GM19395 (cell line): ENCODE results near the gene ANO10.
"Not testable (repeated sequence)": the region's sequence is repeated elsewhere in the genome, so short reads cannot be mapped to it uniquely, and the experiment has no call there.

ENCODE experiments used
- ATAC-seq: cut with Tn5 transposase; IDR thresholded peaks from one replicate; pipeline ENCODE4 v1.9.1; 2021; ENCODE audit warnings: mild to moderate bottlenecking, moderate library complexity; ENCODE audit not compliant: unreplicated experiment

ANO10 gene

DNA sequence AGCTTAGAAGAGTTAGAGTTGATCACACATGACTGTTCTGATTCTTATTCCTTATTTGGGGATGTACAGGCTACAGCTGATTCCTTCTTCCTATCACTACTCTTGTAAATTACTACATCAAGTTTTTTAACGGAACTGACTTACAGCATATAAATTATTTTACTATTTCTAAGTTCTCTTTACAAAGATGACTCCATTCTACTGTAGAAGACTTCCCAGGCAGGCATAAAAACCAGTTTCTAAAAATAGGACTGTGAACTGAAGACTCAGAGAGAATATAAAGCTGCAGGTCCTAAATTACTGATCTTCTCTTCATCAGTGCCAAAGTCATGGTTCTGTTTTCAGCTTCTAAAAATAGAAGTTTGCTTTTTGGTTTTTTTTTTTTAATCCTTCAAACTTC is 38.9 kb downstream of the ANO10 start:
- ATAC-seq = no peak

GRCh38 chr3:43581343-43581742 is 40.5 kb downstream of the ANO10 start:
- ATAC-seq = no peak

- no peak for ATAC-seq
These were observed 41.6 kb downstream of the ANO10 start for GRCh38 chr3:43580181-43580580.

- ATAC-seq = no peak
These were observed 48.2 kb downstream of the ANO10 start for GRCh38 chr3:43573576-43573975.

GRCh38 chr3:43565661-43566341 is 56.0 kb downstream of the ANO10 start:
- ATAC-seq = not testable (repeated sequence)

GRCh38 chr3:43559961-43560360 is 61.9 kb downstream of the ANO10 start:
- no peak for ATAC-seq

DNA sequence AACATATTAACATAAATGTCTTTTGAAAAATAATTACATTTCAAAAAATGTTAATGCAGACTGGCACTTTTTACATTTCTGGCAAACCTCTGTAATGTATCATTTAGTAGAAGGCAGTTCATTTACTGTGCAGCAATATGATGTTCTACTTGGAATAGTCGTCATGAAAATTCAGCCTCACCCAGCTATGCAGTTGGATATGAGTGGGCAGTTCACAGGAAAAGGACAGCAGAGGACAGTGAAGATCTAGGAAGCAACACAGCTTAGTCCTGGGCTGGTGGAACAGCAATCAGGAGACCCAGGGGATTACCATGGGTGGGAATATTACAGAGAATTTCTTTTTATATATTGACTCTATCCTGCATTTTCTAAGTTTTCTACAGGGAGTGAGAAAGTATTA is 63.6 kb downstream of the ANO10 start:
- no peak for ATAC-seq

DNA sequence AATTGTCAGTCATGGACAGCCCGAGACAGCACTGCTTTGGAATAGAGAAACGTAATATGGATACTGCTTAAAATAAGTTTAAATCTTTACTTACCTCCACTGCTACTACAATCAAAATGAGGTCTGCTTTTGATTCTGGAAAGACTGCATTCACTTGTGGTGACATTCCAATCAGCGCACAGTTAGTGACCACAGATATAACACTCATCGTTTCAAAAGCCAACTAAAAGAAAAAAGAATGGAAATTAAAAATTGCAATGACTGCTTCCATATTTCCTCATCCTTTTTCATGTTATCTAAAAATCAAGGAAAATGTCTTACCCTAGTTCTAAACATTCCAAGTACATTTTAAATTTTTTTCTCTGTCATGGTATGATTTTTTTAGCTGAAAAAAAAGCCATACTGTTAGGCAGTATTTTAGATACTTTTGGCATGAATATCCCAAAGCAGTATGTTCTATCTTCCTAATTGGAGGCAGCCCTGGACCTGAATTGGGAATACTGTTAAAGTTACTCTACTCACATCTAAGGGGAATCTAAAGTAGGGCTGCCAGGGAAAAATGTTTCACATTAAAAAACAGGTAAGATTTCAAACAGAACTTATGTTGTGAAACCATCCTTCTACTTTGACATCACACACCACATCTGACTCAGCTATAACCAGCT is 72.1 kb downstream of the ANO10 start:
- ATAC-seq = no peak

- ATAC-seq = not testable (repeated sequence)
These were observed 77.5 kb downstream of the ANO10 start for GRCh38 chr3:43544277-43544676.

DNA sequence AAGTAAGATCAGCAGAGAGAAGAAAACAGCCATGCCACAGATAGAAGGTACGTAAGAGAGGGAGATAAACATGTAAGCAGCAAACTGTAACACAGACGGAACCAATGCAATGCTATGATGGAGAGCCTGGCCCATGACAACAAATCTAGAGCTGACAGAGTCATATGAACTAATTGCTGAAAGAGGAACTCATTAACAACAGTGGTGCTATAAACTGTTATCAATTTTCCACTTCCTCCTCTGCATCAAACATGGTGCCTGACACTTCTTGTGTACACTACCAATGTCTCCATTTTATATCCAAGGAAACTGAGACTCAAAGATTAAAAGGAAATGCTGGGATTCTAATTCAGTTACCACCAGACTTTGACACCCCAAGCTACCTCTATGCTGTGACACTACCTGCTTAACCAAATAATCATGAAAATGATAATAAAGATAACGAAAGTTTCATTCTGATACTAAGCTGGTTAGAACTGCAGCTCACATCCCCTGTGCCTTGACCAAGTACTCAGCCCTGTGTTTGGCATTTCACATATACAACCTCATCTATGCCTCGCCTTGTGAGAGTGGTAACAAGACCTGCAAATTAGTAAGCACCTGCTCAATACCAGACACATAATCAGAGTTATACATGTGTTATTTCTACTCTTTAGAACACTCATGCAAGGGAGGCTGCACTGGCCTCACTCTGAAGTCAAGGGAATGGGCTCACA is 79.3 kb downstream of the ANO10 start:
- ATAC-seq = no peak

- no peak for ATAC-seq
These were observed 81.2 kb downstream of the ANO10 start for GRCh38 chr3:43540624-43541023.

DNA sequence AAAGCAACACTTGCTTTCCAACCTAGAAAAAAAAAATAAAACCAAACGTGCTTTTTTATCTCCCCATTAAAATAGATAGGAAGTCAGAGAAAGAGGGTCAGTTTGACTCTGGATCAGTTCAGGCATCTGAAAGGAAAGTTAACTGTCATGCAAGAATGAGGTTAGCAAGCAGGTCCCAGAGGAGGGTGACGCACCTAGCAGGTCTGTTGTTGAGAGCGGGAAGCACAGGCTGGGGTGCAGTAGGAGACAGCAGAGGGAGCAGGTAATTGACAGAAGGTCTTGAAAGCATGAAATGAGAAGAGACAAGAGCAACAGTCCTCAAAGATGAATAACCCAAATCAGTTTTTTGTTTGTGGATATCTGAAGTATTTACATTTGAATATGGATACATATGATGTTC is 82.5 kb downstream of the ANO10 start:
- ATAC-seq = no peak

- ATAC-seq = no peak
These were observed 84.6 kb downstream of the ANO10 start for GRCh38 chr3:43537225-43537624.

DNA sequence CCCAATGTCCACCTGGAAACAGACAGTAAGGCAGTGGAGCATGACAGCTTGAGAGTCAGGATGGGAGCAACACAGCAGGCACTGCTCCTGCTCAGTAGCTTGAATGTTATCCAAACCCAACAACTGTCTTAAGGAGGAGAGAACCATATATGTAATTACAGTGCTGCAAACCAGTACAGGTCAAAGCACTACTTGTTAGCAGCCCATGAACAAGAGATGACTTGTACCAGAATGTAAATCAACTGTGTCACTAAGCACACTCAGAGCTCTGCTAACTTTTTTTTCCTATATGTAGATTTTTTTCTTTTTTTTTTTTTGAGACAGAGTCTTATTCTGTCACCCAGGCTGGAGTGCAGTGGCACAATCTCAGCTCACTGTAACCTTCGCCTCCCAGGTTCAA is 87.1 kb downstream of the ANO10 start:
- no peak for ATAC-seq

GRCh38 chr3:43533009-43533408 is 88.8 kb downstream of the ANO10 start:
- no peak for ATAC-seq

DNA sequence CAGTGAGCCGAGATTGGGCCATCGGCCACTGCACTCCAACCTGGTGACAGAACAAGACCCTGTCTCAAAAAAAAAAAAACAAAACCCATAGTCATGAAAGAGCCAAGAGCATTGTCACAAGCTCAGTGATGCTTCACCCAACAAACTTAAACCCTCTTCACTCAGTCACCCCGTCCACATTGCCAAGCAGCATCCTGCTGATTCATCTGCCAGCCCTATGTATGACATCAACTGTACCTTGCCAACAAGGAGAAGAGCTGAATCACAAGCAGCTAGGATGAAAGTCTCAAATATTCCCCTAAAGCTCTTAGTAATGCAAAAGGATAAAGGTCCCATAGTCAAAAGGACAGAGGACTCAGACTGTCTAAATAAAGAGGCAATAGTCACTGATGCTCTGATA is 90.0 kb downstream of the ANO10 start:
- ATAC-seq = no peak

- ATAC-seq = no peak
These were observed 93.2 kb downstream of the ANO10 start for GRCh38 chr3:43528498-43529099.

- ATAC-seq = no peak
These were observed 94.9 kb downstream of the ANO10 start for GRCh38 chr3:43526956-43527355.

GRCh38 chr3:43525941-43526607 is 95.7 kb downstream of the ANO10 start:
- ATAC-seq = no peak

GRCh38 chr3:43525386-43525785 is 96.4 kb downstream of the ANO10 start:
- ATAC-seq = no peak

GRCh38 chr3:43523454-43524053 is 98.3 kb downstream of the ANO10 start:
- peak; percentile 92 for ATAC-seq
